Neural cell (in vitro differentiated cells): ENCODE results near the gene VPS8. TPM values are rescaled to one million over a fixed set of nuclear protein-coding genes. Genes with fewer than 3 reads are reported as not detected.

Source experiments
- H2AFZ ChIP-seq: fragments of 200-600, 300-800 bp; sonication (generic), shearing (Covaris generic); 2 replicates; pipeline ENCODE4 v1.6.0; 2014; ENCODE audit warnings: low read depth, mild to moderate bottlenecking, antibody characterized with exemption, low read length, moderate library complexity
- H3F3A ChIP-seq: fragments of 200-600 bp; shearing (Covaris generic); 2 replicates; pipeline ENCODE4 v1.6.1; 2016; ENCODE audit warnings: mild to moderate bottlenecking, moderate library complexity, mixed read lengths, antibody characterized with exemption, low read length; ENCODE audit not compliant: insufficient read depth, poor library complexity, severe bottlenecking
- H3K27ac ChIP-seq: fragments of 200-600, 300-800 bp; sonication (generic), shearing (Covaris generic); 2 replicates; pipeline ENCODE4 v1.5.1; 2014; ENCODE audit warnings: mild to moderate bottlenecking, low read length, moderate library complexity
- H3K27me3 ChIP-seq: fragments of 300-800, 200-600 bp; sonication (generic), shearing (Covaris generic); 2 replicates; pipeline ENCODE4 v1.6.0; 2014; ENCODE audit warnings: mild to moderate bottlenecking, low read depth, low read length, moderate library complexity; ENCODE audit not compliant: insufficient read depth
- H3K36me3 ChIP-seq: fragments of 300-800, 200-600 bp; sonication (generic), shearing (Covaris generic); 2 replicates; pipeline ENCODE4 v1.5.1; 2014; ENCODE audit warnings: mild to moderate bottlenecking, antibody characterized with exemption, low read length, moderate library complexity; ENCODE audit not compliant: insufficient read depth
- H3K4me2 ChIP-seq: fragments of 300-800, 200-600 bp; sonication (generic), shearing (Covaris generic); 2 replicates; pipeline ENCODE4 v1.6.0; 2014; ENCODE audit warnings: mild to moderate bottlenecking, low read length
- H3K4me3 ChIP-seq: fragments of 300-800, 200-600 bp; sonication (generic), shearing (Covaris generic); 2 replicates; pipeline ENCODE4 v1.5.1; 2014; ENCODE audit warnings: mild to moderate bottlenecking, low read length, moderate library complexity
- H3K79me2 ChIP-seq: fragments of 200-600 bp; shearing (Covaris generic); replicated peaks from 2 replicates; pipeline ENCODE4 v1.6.0; 2014; ENCODE audit warnings: mild to moderate bottlenecking, low read length, moderate library complexity; ENCODE audit not compliant: insufficient read depth
- H3K9ac ChIP-seq: fragments of 300-800, 200-600 bp; sonication (generic), shearing (Covaris generic); 2 replicates; pipeline ENCODE4 v1.6.1; 2016; ENCODE audit warnings: mild to moderate bottlenecking, low read length, mixed read lengths
- H3K9me2 ChIP-seq: fragments of 200-600 bp; shearing (Covaris generic); 2 replicates; pipeline ENCODE4 v1.6.1; 2016; ENCODE audit warnings: mild to moderate bottlenecking, low read length, mixed read lengths; ENCODE audit not compliant: insufficient read depth
- H3K9me3 ChIP-seq: fragments of 200-600, 300-800 bp; sonication (generic), shearing (Covaris generic); 2 replicates; pipeline ENCODE4 v1.6.1; 2016; ENCODE audit warnings: mild to moderate bottlenecking, mixed run types, low read length, moderate library complexity, mixed read lengths
- H4K20me1 ChIP-seq: fragments of 200-600 bp; shearing (Covaris generic); 2 replicates; pipeline ENCODE4 v1.6.1; 2016; ENCODE audit warnings: mild to moderate bottlenecking, mixed run types; ENCODE audit not compliant: insufficient read depth
- CTCF ChIP-seq: fragments of 450-650 bp; IDR thresholded peaks from 2 replicates; pipeline ENCODE4 v1.5.1; 2014; ENCODE audit warnings: antibody characterized with exemption, mild to moderate bottlenecking, moderate library complexity; ENCODE audit not compliant: poor library complexity, severe bottlenecking
- EP300 ChIP-seq: fragments of 450-650 bp; conservative IDR thresholded peaks from 2 replicates; pipeline ENCODE4 v1.6.1; 2014; ENCODE audit warnings: antibody characterized with exemption, mild to moderate bottlenecking, moderate library complexity; ENCODE audit not compliant: poor library complexity, severe bottlenecking
- EZH2 ChIP-seq: fragments of 200-600, 300-800 bp; shearing (Covaris generic), sonication (generic); IDR thresholded peaks from 2 replicates; pipeline ENCODE4 v1.6.1; 2014; ENCODE audit warnings: antibody characterized with exemption, low read length, borderline replicate concordance, mild to moderate bottlenecking; ENCODE audit not compliant: insufficient read depth, poor library complexity, severe bottlenecking
- MXI1 ChIP-seq: fragments of 450-650 bp; conservative IDR thresholded peaks from 2 replicates; pipeline ENCODE4 v1.6.1; 2014; ENCODE audit warnings: antibody characterized with exemption, mild to moderate bottlenecking; ENCODE audit not compliant: poor library complexity, severe bottlenecking
- POLR2AphosphoS5 ChIP-seq: IDR thresholded peaks from 2 replicates; pipeline ENCODE4 v1.6.1; 2012
- RAD21 ChIP-seq: fragments of 450-650 bp; conservative IDR thresholded peaks from 2 replicates; pipeline ENCODE4 v1.6.1; 2014; ENCODE audit warnings: antibody characterized with exemption, mild to moderate bottlenecking, moderate library complexity
- REST ChIP-seq: IDR thresholded peaks from 2 replicates; pipeline ENCODE4 v1.6.1; 2012; ENCODE audit warnings: borderline replicate concordance
- SMC3 ChIP-seq: fragments of 450-650 bp; conservative IDR thresholded peaks from 2 replicates; pipeline ENCODE4 v1.6.1; 2014; ENCODE audit warnings: antibody characterized with exemption, mild to moderate bottlenecking, moderate library complexity; ENCODE audit not compliant: poor library complexity
- TAF1 ChIP-seq: IDR thresholded peaks from 2 replicates; pipeline ENCODE4 v1.6.1; 2012; ENCODE audit warnings: low read depth
- polyA plus RNA-seq: library from polyadenylated mRNA; depleted of rRNA; stranded (reverse); fragments of >200 nt; gene quantifications from 2 replicates; pipeline ENCODE4 v1.2.3, GENCODE V29; 2014

The VPS8 gene
- polyA plus RNA-seq, 1 donor from 2014 or later: 146 TPM

- Histone ChIP-seq H3K79me2 (no peaks in the 10 kb centered on the region), H3K36me3 (no peaks in the 10 kb centered on the region), H3F3A (no peaks in the 10 kb centered on the region), H3K9me2 (no peaks in the 10 kb centered on the region), H3K9me3 (peaks cover 6% of the 10 kb centered on the region), H4K20me1 (no peaks in the 10 kb centered on the region), H3K4me2 (no peak overlapping the region), H3K4me3 (no peak overlapping the region), H2AFZ (no peak overlapping the region), H3K9ac (no peak overlapping the region), H3K27ac (no peak overlapping the region), H3K27me3 (no peaks in the 10 kb centered on the region)
- no peak for TF ChIP-seq TAF1
- no peak for TF ChIP-seq MXI1
- TF ChIP-seq POLR2AphosphoS5: no peak
- TF ChIP-seq RAD21: no peak
- TF ChIP-seq CTCF: no peak
- no peak for TF ChIP-seq SMC3
- no peak for TF ChIP-seq REST
- TF ChIP-seq EZH2: no peak
- TF ChIP-seq EP300: no peak
Observed at GRCh38 chr3:185037801-185038200, 225.8 kb downstream of the VPS8 start.

GRCh38 chr3:185040425-185040824 is 228.5 kb downstream of the VPS8 start:
- TF ChIP-seq CTCF: no peak
- TF ChIP-seq EP300: no peak
- no peak for TF ChIP-seq SMC3
- TF ChIP-seq POLR2AphosphoS5: no peak
- TF ChIP-seq EZH2: no peak
- TF ChIP-seq TAF1: no peak
- no peak for TF ChIP-seq MXI1
- no peak for TF ChIP-seq REST
- TF ChIP-seq RAD21: no peak
- H3K79me2 ChIP-seq: no peaks in the 10 kb centered on the region

More at GRCh38 chr3:185040425-185040824, 228.5 kb downstream of the VPS8 start:
- H3K36me3 ChIP-seq: no peaks in the 10 kb centered on the region
- H3K9me3 ChIP-seq: peaks cover 6% of the 10 kb centered on the region
- no peaks in the 10 kb centered on the region for H3K9me2 ChIP-seq
- no peak overlapping the region for H3K27ac ChIP-seq
- no peak overlapping the region for H3K4me3 ChIP-seq
- no peaks in the 10 kb centered on the region for H4K20me1 ChIP-seq
- no peaks in the 10 kb centered on the region for H3K27me3 ChIP-seq
- no peak overlapping the region for H3K4me2 ChIP-seq
- H3F3A ChIP-seq: no peaks in the 10 kb centered on the region
- H2AFZ ChIP-seq: no peak overlapping the region
- no peak overlapping the region for H3K9ac ChIP-seq
